ENCODE measurements around the gene MPV17. TPM values are rescaled to one million over a fixed set of nuclear protein-coding genes. Genes with fewer than 3 reads are reported as not detected.
A peak's percentile ranks its signal among the peaks of the same experiment; 100 is the strongest.

MPV17 gene
- total and polyA plus RNA-seq, 9 of the 15 experiments (the other 6 are each of a cell fraction or from before 2014, with no cell fraction given), result 54.7 to 140 (median 70.2) TPM

- TF ChIP-seq RREB1 (CRISPR knock-in tag; IDR thresholded peaks at IDR 0.05) (no peak), MAZ (CRISPR knock-in tag; conservative IDR thresholded peaks at IDR 0.05 in 1 of 2, IDR thresholded peaks at IDR 0.05 in 1 of 2) (peak; percentile 95 to 99), CREBBP (IDR thresholded peaks at IDR 0.05; ENCODE audit: low read depth, low read length) (no peak), HEY1 (CRISPR knock-in tag; IDR thresholded peaks at IDR 0.05; ENCODE audit: borderline replicate concordance) (no peak), ZFP91 (CRISPR knock-in tag; IDR thresholded peaks at IDR 0.05) (no peak), ZKSCAN1 (IDR thresholded peaks at IDR 0.05; ENCODE audit: low read depth, low read length) (no peak), ZFP30 (CRISPR knock-in tag; IDR thresholded peaks at IDR 0.05; ENCODE audit: borderline replicate concordance) (no peak), ZNF609 (CRISPR knock-in tag; IDR thresholded peaks at IDR 0.05; ENCODE audit: borderline replicate concordance) (0 out of 2 replicates have a peak, but pooled peaks have one; percentile 16), DACH1 (IDR thresholded peaks at IDR 0.05; ENCODE audit: partially characterized antibody) (no peak), HDGF (IDR thresholded peaks at IDR 0.05) (no peak), ZNF444 (CRISPR knock-in tag; IDR thresholded peaks at IDR 0.05) (no peak), RBM14 (IDR thresholded peaks at IDR 0.05; ENCODE audit: borderline replicate concordance, insufficient read depth, low read depth, low read length) (no peak), TFAP4 (CRISPR knock-in tag; IDR thresholded peaks at IDR 0.05; ENCODE audit: borderline replicate concordance) (peak; percentile 80; the same call in 1 of the 2 replicates)
Observed at GRCh38 chr2:27356382-27357181, 33.7 kb upstream of the MPV17 start, which contains the start of gene GTF3C2 (continued).

Measured in K562 (cell line).